ENCODE results near the gene C5.

- TF ChIP-seq POLR2A (IDR thresholded peaks at IDR 0.05; ENCODE audit: low read depth), result no peak
- TF ChIP-seq CTCF (IDR thresholded peaks at IDR 0.05), result no peak
- no peak for TF ChIP-seq EP300 (IDR thresholded peaks at IDR 0.05)
These were observed 129.3 kb downstream of the C5 start for GRCh38 chr9:120920806-120921178.
